UCSD-AML1 (cell line): ENCODE results near the gene DKC1.

Experiments
- DNase-seq: peaks from one replicate; lab custom pipeline; 2025; ENCODE audit not compliant: unreplicated experiment; lab: John Stamatoyannopoulos, UW

Gene DKC1

GRCh38 chrX:154762537-154763296 lies at the start of gene DKC1:
TSS of gene DKC1 (plus strand) at chrX:154762864. CDS start at chrX:154762966, 102 bp downstream.
- peak; percentile 96 for DNase-seq

- DNase-seq: no peak
Observed at GRCh38 chrX:154714925-154715324, 47.7 kb upstream of the DKC1 start.

GRCh38 chrX:154715825-154716224 lies 46.8 kb upstream of the DKC1 start:
- DNase-seq: no peak

GRCh38 chrX:154717824-154718223 lies 44.8 kb upstream of the DKC1 start:
- DNase-seq: peak; percentile 79

GRCh38 chrX:154718616-154719015 lies 44.0 kb upstream of the DKC1 start:
- peak; percentile 49 for DNase-seq

- no peak for DNase-seq
Observed at GRCh38 chrX:154719132-154719675, 43.5 kb upstream of the DKC1 start.

- no peak for DNase-seq
Observed at GRCh38 chrX:154720067-154720466, 42.6 kb upstream of the DKC1 start.

GRCh38 chrX:154721155-154721554 lies 41.5 kb upstream of the DKC1 start:
- no peak for DNase-seq

- DNase-seq: no peak
Observed at GRCh38 chrX:154724993-154725756, 37.5 kb upstream of the DKC1 start.

GRCh38 chrX:154727418-154727817 lies 35.2 kb upstream of the DKC1 start:
- no peak for DNase-seq

- no peak for DNase-seq
Observed at GRCh38 chrX:154727871-154728270, 34.8 kb upstream of the DKC1 start.

GRCh38 chrX:154728431-154729190 lies 34.1 kb upstream of the DKC1 start:
- DNase-seq: no peak

- no peak for DNase-seq
Observed at GRCh38 chrX:154729439-154729838, 33.2 kb upstream of the DKC1 start.

GRCh38 chrX:154730253-154730891 lies 32.3 kb upstream of the DKC1 start:
- DNase-seq: no peak

- no peak for DNase-seq
Observed at GRCh38 chrX:154731184-154731583, 31.5 kb upstream of the DKC1 start.

GRCh38 chrX:154731881-154732280 lies 30.8 kb upstream of the DKC1 start:
- DNase-seq: no peak

- DNase-seq: peak; percentile 49
Observed at GRCh38 chrX:154732421-154733065, 30.1 kb upstream of the DKC1 start.

- no peak for DNase-seq
Observed at GRCh38 chrX:154733066-154733425, 29.6 kb upstream of the DKC1 start.

GRCh38 chrX:154734061-154734781 lies 28.4 kb upstream of the DKC1 start:
- peak; percentile 76 for DNase-seq
